DOHH2 (cell line): ENCODE data around the gene SPECC1L.

Experiments
- H3F3A ChIP-seq: fragments of 200-600 bp; sonication (generic), shearing (Covaris generic); 2 replicates; pipeline ENCODE4 v1.6.0; 2016; ENCODE audit warnings: antibody characterized with exemption, mild to moderate bottlenecking; ENCODE audit not compliant: control insufficient read depth, insufficient read depth
- H3K27ac ChIP-seq: fragments of 200-600 bp; sonication (generic); 2 replicates; pipeline ENCODE4 v1.5.1; 2014; ENCODE audit warnings: low read depth, mild to moderate bottlenecking, low read length, moderate library complexity
- H3K27me3 ChIP-seq: fragments of 200-600 bp; sonication (generic); 2 replicates; pipeline ENCODE4 v1.6.1; 2014; ENCODE audit warnings: mild to moderate bottlenecking, low read length, mixed read lengths; ENCODE audit not compliant: control insufficient read depth
- H3K36me3 ChIP-seq: fragments of 200-600 bp; sonication (generic); 2 replicates; pipeline ENCODE4 v1.6.1; 2014; ENCODE audit warnings: mild to moderate bottlenecking, low read length, moderate library complexity, mixed read lengths; ENCODE audit not compliant: control insufficient read depth
- H3K4me1 ChIP-seq: fragments of 200-600 bp; sonication (generic); 2 replicates; pipeline ENCODE4 v1.6.1; 2014; ENCODE audit warnings: mild to moderate bottlenecking, low read length, mixed read lengths; ENCODE audit not compliant: control insufficient read depth
- H3K4me2 ChIP-seq: fragments of 200-600 bp; sonication (generic); 2 replicates; pipeline ENCODE4 v1.6.0; 2014; ENCODE audit warnings: mild to moderate bottlenecking, low read length, moderate library complexity
- H3K4me3 ChIP-seq: fragments of 200-600 bp; sonication (generic); 2 replicates; pipeline ENCODE4 v1.5.1; 2014; ENCODE audit warnings: mild to moderate bottlenecking, low read length, mixed read lengths
- H3K79me2 ChIP-seq: fragments of 200-600 bp; sonication (generic); 2 replicates; pipeline ENCODE4 v1.6.1; 2014; ENCODE audit warnings: mild to moderate bottlenecking, low read length, mixed read lengths; ENCODE audit not compliant: control insufficient read depth
- H3K9me2 ChIP-seq: fragments of 200-600 bp; sonication (generic); replicated peaks from 2 replicates; pipeline ENCODE4 v1.6.1; 2014; ENCODE audit warnings: mild to moderate bottlenecking, low read length, mixed read lengths; ENCODE audit not compliant: control insufficient read depth
- H3K9me3 ChIP-seq: fragments of 200-600 bp; sonication (generic); 2 replicates; pipeline ENCODE4 v1.6.1; 2014; ENCODE audit warnings: antibody characterized with exemption, low read length, mixed read lengths; ENCODE audit not compliant: control insufficient read depth, insufficient read depth
- H4K20me1 ChIP-seq: fragments of 200-600 bp; sonication (generic); 2 replicates; pipeline ENCODE4 v1.6.0; 2014; ENCODE audit warnings: low read depth, mild to moderate bottlenecking, antibody characterized with exemption, low read length, moderate library complexity; ENCODE audit not compliant: control insufficient read depth, insufficient read depth
- EZH2phosphoT487 ChIP-seq: fragments of 200-600 bp; sonication (generic); IDR thresholded peaks from 2 replicates; pipeline ENCODE4 v1.6.1; 2017; ENCODE audit warnings: borderline replicate concordance, mild to moderate bottlenecking, antibody characterized with exemption, low read length, moderate library complexity, mixed read lengths
- TF ChIP-seq, protein P1 (sequence below): fragments of 200-600 bp; sonication (generic); IDR thresholded peaks from one replicate; pipeline ENCODE4 v1.5.1; 2014; ENCODE audit warnings: antibody characterized with exemption, mild to moderate bottlenecking, low read depth, low read length; ENCODE audit not compliant: poor library complexity, severe bottlenecking

The SPECC1L gene

DNA sequence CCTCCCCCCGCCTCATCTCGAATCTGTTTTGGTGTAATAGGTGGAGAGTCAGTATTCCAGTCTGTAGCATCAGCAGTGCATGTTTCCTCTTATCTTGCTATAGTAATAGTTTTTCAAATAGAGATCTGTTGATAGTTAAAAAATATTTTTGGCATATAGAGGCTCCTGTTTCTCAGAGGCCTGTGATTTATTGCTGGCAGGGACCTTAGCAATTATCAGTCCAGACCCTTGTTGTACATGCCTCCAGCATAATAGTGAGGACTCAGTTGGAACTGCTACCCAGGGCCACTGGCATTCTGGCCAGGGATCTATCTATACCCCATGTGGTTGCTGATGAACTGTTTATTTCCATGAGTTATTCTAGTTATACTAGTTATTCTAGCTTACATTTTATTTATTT is 52.6 kb downstream of the SPECC1L start:
- H3K4me1 ChIP-seq = peaks cover 8% of the 10 kb centered on the region
- no peaks in the 10 kb centered on the region for H4K20me1 ChIP-seq
- H3K4me3 ChIP-seq = no peak overlapping the region
- peaks cover 22% of the 10 kb centered on the region for H3K79me2 ChIP-seq
- H3F3A ChIP-seq = peaks cover 18% of the 10 kb centered on the region
- no peak overlapping the region for H3K27ac ChIP-seq
- TF ChIP-seq, protein P1, sequence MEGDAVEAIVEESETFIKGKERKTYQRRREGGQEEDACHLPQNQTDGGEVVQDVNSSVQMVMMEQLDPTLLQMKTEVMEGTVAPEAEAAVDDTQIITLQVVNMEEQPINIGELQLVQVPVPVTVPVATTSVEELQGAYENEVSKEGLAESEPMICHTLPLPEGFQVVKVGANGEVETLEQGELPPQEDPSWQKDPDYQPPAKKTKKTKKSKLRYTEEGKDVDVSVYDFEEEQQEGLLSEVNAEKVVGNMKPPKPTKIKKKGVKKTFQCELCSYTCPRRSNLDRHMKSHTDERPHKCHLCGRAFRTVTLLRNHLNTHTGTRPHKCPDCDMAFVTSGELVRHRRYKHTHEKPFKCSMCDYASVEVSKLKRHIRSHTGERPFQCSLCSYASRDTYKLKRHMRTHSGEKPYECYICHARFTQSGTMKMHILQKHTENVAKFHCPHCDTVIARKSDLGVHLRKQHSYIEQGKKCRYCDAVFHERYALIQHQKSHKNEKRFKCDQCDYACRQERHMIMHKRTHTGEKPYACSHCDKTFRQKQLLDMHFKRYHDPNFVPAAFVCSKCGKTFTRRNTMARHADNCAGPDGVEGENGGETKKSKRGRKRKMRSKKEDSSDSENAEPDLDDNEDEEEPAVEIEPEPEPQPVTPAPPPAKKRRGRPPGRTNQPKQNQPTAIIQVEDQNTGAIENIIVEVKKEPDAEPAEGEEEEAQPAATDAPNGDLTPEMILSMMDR = no peak
- TF ChIP-seq EZH2phosphoT487 = no peak
- H3K9me2 ChIP-seq = no peaks in the 10 kb centered on the region
- no peaks in the 10 kb centered on the region for H3K27me3 ChIP-seq
- no peak overlapping the region for H3K4me2 ChIP-seq
- H3K36me3 ChIP-seq = peaks cover 78% of the 10 kb centered on the region
- no peaks in the 10 kb centered on the region for H3K9me3 ChIP-seq

DNA sequence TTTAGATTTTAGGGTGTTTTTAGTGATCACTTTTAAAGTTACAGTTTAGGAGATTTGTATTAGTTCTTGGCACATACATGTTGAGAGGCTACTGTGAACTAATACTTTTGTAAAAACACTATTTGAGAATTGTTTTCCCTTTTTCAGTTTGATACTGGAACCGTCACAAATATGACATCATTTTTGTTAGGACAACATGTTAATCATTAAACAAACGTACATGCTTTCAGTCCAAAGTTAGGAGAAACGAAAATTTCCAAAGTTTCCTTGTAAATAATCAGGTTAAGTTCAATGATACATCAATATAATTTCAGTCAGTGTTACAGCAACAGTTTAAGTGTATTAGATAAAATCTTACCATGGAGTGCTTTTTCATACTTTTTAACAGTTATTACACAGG is 53.1 kb downstream of the SPECC1L start:
- no peak overlapping the region for H3K27ac ChIP-seq
- peaks cover 8% of the 10 kb centered on the region for H3K4me1 ChIP-seq
- no peaks in the 10 kb centered on the region for H4K20me1 ChIP-seq
- H3K9me2 ChIP-seq = no peaks in the 10 kb centered on the region
- no peak overlapping the region for H3K4me2 ChIP-seq
- H3F3A ChIP-seq = peaks cover 18% of the 10 kb centered on the region
- H3K79me2 ChIP-seq = peaks cover 22% of the 10 kb centered on the region
- H3K36me3 ChIP-seq = peaks cover 78% of the 10 kb centered on the region
- no peak overlapping the region for H3K4me3 ChIP-seq
- no peak for TF ChIP-seq EZH2phosphoT487
- TF ChIP-seq, protein P1 = no peak
- H3K27me3 ChIP-seq = no peaks in the 10 kb centered on the region
- no peaks in the 10 kb centered on the region for H3K9me3 ChIP-seq

DNA sequence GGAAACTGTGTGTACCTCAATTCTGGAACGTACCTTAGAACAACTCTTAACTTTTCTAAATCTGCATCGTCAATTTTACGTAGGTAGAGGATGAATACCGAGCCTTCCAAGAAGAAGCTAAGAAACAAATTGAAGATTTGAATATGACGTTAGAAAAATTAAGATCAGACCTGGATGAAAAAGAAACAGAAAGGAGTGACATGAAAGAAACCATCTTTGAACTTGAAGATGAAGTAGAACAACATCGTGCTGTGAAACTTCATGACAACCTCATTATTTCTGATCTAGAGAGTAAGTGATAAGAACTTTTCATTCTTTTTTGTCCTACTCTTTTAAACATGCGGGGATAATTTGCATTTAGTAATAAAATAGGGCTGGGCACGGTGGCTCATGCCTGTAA is 53.5 kb downstream of the SPECC1L start:
- no peak overlapping the region for H3K4me3 ChIP-seq
- H3K79me2 ChIP-seq = peaks cover 22% of the 10 kb centered on the region
- H3K36me3 ChIP-seq = peaks cover 79% of the 10 kb centered on the region
- peaks cover 18% of the 10 kb centered on the region for H3F3A ChIP-seq
- no peaks in the 10 kb centered on the region for H3K9me2 ChIP-seq
- H4K20me1 ChIP-seq = no peaks in the 10 kb centered on the region
- no peak overlapping the region for H3K4me2 ChIP-seq
- no peak overlapping the region for H3K27ac ChIP-seq
- H3K4me1 ChIP-seq = peaks cover 13% of the 10 kb centered on the region
- no peaks in the 10 kb centered on the region for H3K27me3 ChIP-seq
- no peaks in the 10 kb centered on the region for H3K9me3 ChIP-seq
- TF ChIP-seq, protein P1 = no peak
- TF ChIP-seq EZH2phosphoT487 = no peak
